HG03442 (cell line): ENCODE results near the gene KLF15.

ENCODE experiments used
- ATAC-seq: cut with Tn5 transposase; IDR thresholded peaks from one replicate; pipeline ENCODE4 v1.9.1; 2021; ENCODE audit warnings: mild to moderate bottlenecking, moderate library complexity; ENCODE audit not compliant: unreplicated experiment

The KLF15 gene

DNA sequence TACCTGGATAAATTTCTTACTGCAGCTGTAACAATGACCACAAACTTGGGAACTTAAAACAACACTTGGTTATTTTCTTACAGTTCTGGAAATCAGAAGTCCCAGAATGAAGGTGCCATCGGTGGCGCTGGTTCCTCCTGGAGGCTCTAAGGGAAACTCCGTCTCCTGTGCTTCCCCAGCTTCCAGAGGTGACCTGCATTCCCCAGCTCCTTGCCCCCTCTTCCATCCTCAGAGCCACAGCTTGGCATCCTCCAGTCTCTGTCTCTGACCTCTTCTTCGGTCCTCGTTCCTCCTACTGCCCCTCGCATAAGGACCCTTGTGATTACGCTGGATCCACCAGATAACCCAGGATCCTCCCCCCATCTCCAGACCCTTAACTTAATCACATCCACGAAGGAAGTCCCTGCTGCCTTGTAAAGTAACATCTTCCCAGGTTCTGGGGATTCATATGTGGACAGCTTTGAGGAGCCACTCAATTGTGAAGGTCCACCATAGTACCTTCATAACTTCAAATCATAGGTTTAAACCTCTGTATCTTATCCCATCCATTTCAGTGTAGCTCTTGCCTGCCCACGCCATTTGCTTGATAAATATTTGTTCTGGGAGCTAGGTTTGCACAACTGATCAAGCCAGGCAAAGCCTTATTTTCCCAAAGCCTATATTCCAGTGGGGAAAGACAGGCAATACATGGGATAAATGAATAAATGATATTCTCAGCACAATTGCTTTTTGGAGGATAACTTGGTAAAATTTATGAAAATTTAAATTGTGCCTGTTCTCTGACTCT lies 34.8 kb downstream of the KLF15 start:
- ATAC-seq = no peak

DNA sequence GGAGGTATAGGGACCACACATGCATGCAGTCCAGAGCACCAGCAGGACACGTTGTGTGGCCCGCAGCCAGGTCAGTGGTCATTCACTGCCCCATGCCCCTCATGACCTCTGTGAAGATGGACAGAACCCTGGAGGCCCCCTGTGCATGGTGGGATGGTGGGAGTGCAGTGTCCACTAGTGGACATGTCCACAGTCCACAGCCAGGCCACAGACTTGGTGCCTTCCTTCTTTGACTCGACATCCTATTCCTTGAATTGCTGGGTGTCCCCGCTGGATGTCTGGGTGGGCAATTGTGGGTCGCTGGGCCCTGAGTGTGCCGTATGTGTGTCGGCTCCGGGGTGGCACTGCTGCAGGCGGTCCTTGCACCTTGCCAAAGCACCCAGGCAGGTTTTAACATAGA lies 35.7 kb downstream of the KLF15 start:
- no peak for ATAC-seq

DNA sequence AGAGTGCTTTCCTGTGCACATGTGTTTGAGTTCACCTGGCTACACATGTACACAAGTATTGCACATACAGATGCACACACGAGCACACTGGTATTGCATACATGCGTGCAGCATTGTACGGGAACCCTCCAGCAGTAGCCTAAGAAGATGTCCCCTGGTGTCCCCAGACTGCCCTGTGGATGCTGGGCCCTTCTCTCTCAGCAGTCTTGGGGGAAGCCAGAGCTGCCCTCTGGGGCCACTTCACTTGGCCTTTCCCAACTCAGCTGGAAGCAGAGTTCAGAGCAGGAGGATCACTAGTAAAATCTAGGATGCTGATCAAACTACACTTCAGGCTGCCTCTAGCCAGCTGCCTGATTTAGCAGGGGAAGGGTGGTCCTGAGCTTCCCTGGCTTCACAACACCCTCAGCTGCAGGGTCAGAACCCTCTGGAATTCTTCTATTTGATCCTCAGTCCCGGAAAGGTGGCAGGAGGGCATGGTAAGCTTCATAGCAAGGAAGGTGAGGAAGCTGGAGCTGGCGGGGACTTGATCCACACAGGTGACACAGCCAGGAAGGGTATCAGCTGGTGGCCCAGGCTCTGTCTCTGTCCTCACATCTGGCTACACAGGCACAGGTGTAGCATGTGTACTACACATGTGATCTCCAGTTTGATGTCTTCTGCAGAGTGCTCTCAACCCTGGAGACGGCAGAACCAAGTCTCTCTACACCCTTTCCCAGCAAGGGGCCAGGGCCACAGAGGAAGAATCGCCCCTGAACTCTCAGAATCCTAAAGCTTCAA lies 36.5 kb downstream of the KLF15 start:
- ATAC-seq = no peak

DNA sequence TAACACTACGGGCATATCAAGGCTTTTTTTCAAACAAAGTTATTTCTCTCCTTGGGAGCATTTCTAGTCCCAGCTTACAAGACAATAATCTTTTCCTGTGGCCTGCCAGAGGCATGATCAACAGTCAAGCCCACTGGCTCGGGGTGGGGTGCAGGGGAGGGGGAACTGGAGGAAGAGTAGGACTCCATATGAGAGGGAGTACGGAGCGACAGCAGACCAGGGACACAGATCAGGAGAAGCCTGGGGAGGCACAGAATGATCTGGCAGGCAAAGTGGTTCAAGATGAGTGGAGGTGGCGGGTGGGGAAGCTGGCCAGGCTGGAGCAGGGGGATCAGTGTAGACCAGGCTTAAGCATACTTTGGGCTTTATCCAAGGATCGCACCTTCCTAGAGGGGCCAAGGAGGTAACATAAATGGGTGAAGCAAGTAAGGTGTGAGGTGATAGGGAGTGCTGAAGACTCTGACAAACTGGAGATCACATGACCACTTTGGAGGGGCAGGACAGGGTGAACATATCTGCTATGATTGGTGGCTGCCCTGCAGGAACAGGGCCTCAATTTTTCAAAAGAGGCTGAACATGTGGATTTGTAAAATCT lies 37.4 kb downstream of the KLF15 start:
- ATAC-seq = no peak

DNA sequence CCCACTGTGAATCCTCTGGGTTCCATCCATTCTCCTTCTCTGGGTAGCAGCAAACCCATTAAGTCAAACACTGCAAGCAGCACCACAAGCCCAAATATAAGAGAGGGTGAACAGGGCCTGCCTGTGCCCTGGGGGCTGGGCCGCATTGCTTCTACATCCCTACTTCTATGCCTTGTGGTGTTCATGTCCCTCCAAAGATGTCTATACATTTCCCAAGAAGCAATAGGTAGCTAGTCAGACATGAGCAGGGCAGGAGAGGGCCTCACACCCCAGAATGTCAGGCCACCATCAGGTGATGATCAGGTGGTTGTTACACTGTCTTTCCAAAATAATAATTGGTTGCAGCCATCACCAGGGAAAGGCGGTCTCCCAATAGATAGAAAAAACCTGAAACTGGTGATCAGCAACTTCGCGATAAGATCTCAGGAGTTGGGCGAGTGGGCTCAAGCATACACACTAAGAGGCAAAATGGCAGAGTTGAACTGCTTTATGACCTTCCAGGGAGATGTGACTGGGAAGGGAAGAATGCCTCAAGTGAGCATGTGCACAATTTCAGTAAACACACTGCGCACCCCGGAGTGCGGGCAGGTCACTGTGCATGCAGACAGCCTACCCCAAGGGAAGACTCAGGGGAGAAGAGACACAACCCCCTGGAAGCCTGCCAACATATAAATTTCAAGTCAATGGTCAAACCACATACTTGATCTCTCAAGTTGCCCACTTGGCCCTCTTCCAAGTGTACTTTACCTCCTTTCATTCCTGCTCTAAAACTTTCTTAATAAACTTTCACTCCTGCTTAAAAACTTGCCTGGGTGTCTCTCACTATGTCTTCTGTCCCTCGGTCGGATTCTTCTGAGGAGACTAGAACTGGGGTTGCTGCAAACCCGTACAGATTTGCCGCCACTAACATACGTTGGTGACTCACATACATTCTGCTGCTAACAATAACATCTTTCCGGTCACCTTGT lies 39.9 kb downstream of the KLF15 start:
- ATAC-seq = no peak

DNA sequence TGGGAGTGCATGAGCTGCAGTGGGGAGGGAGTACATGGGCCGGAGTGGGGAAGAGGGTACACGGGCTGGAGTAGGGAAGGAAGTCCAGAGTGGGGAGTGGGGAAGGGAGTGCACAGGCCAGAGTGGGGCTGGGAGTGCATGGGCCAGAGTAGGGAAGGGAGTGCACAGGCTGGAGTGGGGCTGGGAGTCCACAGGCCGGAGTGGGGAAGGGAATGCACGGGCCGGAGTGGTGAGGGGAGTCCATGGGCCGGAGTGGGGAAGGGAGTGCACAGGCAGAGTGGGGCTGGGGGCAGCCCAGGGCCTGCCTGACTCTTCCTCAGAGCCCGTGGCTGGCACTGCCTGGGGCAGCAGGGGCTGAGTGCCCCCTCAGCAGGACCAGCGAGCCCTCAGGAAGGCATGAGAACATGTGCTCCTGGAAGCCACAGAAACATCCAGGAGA lies 40.7 kb downstream of the KLF15 start:
- ATAC-seq = no peak

DNA sequence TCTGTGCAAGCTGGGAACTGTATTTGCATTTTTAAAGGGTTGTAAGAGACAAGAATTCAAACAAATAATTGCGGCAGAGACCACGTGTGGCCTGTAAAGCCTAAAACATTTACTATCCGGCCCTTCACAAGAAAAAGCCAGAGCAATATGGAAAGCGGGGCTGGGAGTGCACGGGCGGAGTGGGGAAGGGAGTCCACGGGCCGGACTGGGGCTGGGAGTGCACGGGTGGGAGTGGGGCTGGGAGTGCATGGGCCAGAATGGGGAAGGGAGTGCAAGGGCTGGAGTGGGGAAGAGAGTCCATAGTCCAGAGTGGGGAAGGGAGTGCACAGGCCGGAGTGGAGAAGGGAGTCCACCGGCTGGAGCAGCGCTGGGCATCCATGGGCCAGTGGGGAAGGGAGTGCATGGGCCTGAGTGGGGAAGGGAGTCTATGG lies 41.2 kb downstream of the KLF15 start:
- no peak for ATAC-seq

DNA sequence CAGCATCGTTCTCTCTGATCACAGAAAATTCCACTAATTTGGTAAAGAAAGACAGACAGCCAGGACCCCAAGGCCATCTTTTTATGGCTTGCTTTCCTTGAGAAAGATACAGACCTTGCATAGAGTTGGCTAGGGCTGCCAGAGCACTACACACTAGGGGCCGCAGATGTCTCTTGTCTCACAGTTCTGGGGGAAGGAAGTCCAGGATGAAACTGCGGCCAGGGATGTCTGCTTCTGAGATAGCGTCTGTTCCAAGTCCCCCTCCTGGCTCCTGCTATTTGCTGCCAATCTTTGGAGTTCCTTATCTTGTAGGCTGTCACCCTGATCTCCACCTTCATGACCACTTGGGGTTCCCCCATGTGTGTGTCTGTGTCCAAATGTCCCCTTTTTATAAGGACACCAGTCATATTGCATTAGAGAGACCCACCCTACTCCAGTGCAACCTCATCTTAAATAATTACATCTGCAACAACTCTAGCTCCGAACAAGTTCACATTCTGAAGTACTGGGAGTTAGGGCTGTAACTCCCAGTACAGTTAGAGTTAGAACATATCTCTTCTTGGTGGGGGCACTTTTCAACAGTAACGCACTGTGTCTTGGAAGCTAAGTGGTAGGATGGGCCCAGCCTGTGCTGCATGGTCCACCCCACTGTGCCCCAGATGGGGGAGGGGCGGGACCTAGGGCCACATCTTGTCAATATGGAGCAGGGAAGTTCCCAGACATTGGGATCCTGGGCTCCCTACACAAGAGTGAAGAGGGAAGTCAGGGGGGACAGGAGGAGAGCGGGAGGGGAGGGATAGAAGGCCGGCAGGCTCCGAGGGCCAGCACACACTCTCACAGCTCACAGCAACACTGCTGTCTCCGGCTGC lies 42.2 kb downstream of the KLF15 start:
- ATAC-seq = no peak

DNA sequence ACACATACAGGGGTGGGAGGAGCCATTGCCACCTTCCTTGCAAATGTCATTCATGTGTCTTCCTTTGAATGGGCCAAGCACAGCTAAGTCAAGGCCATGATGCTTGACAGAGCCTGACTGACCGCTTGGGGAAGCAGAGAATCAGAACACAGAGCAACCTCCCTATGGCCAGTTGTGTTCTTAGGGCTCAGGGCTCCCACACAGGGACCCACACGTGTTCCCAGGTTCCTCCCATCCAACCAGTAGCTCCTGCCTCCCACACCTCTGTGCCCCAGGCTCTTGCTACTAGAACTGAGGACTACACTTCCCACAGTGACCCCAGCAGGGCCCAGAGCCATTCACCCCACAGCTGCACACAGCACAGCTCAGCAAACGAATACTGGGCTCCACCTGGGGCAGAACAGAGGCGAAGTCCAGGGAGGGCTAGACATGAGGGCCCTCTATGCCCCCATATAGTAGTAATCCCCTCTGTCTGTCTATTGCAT lies 42.9 kb downstream of the KLF15 start:
- no peak for ATAC-seq

DNA sequence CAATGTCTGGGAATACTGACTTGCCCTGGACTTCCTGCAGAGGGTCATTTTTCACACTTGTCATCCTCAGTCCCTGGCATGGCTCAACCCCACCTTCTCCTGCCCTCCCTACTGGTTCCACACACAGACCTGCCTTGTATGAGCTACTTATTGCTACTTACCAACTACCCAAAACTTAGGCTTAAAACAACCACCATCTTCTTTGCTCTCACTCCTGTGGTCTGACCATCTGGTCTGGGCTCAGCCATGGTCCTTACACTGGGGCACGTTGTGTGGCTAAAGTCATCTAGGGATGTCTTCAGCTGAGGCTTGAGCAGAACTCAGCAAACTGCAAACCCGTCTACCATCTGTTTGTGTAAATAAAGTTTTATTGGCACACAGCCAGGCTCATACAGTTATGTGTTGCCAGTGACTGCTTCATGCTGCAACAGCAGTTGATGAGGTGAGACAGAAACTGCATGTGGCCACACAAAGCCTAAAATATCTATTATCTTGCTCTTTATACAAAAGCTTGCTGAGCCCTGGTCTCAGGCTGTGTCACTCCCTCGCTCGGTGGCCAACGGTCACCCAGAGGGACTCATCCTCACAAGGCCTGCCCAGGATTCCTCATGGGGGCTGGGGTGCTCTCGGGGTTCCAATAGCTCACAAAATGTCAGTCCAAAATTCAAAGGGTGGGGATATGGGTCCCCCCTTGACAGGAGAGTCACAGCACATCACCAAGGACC lies 43.5 kb downstream of the KLF15 start:
- ATAC-seq = no peak

DNA sequence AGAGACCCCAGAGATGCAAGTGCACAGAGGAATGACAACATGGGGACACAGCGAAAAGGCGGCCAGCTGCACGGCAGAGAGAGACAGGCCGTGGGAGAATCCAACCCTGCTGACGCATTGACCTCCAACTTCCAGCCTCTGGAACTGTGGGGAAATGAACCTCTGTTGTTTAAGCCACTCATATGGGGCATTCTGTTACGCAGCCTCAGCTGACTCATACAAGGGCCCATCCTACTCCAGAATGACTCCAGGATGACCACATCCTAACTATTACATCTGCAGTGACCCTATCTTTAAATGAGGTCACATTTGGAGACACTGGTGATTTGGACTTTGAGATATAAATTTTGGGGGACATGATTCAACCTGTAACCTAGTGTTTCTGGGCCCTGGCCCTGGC lies 44.0 kb downstream of the KLF15 start:
- no peak for ATAC-seq

DNA sequence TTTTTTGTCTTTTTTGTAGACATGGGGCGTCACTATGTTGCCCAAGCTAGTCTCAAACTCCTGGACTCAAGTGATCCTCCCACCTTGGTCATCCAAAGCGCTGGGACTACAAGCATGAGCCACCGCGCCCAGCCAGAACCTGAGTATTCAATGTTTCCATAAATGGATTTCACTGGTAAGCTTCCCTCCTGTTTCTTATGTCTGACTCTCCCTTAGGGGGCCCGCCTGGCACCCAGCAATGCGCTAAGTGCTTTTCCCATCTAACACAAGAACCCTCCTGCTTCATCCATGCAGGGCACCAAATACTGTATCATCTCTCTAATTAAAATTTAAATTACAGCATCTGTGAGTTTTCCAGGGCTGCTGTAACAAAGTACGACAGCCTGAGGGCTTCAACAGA lies 44.9 kb downstream of the KLF15 start:
- ATAC-seq = no peak

DNA sequence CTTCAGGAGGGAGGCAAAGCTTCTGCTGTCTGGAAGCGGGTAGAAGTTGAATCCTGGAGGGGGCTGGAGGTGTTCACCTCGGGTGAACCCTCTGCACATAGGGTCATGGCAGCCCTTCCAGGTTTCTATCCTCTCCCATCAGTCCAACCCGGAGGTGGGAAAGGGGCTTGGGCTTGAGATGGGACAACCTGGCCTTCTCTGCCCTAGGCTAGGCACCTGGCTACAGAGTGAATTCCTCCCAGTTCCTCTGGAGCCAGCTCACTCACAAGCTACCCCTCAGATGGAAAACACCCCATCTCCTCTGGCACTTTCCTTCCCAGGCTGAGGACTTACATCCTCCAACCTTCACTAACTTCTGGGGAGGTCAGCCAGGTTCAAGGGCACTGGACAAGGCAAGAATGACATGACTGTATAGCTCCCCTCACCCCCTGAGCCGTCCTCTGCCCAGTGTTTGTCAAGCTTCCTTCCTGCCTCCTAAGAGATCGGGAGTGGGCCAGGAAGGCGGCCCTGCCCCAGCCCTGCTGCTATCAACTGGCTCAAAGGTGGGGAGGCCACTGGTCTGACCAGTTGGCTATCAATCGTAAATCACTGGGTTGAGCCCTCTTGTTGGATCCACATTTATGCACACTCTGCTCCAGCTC lies 45.8 kb downstream of the KLF15 start:
- no peak for ATAC-seq

DNA sequence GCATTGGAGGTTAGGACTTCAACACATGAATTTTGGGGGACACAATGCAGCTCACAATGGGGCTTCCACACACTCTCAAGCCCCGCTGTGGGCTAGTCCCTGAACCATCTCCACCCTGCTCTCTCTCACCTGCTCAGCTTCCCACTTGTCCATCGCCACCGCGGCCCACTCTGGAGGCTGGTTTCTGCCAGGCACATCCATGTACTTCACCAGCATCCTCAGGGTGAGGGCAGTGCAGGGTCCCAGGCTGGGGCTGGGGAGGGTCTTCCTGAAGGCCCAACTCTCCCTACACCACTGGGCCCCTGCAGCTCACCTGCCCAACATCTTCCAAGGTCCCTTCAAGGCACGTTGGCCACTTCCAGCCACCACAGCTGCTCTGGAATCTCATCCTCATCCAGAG lies 46.4 kb downstream of the KLF15 start:
- ATAC-seq = no peak

DNA sequence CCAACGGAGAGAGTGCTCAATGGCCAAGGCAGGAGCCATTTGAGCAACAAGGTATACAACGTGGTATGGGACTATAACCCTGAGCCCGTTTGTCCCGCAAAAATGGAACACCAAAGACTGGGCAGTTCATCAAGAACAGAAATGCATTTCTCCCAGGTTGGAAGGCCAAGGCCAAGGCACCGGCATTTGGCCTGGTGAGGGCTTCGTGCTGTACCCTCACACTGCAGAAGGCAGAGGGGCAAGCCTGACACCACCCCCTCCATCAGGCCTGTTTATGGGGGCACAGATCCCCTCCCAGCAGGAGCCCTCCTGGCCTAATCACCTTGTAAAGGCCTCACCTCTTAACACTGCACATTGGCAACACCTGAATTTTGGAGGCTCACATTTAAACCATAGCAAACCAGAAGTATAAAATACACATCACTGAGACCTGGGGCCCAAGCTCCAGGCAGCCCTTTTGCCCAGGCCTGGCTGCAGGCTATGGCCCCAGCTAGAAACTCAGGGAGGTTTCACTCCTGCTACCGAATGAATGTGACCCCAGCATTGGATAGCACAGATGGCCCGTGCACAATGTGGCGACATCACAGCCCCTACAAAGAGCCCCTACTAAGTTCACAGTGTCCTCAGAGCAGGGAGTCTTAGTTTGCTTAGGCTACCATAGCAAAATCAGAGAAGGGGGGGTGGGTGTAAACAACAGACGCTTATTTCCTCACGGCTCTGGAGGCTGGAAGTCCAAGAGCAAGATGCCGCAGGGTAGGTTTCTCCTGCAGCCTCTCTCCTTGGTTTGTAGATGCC lies 47.1 kb downstream of the KLF15 start:
- ATAC-seq = no peak

DNA sequence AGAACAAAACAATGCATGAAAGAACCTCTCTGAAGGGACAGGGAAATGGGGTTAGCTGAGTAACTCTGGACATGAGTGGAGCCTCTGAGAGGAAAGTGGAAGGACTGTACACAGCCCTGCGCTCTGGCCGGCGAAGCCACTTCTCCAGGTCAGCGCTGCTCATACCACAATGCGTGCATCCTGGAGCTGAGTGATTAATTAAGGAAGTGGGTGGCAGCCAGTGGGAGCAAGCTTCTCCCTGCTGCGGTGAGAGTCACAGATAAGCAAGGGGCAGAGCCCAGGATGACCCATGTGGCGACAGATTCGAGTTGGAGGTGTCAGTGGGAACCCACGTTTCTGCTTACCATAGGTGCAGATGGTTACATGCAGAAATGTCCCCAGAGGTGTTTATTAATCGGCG lies 48.0 kb downstream of the KLF15 start:
- ATAC-seq = no peak

DNA sequence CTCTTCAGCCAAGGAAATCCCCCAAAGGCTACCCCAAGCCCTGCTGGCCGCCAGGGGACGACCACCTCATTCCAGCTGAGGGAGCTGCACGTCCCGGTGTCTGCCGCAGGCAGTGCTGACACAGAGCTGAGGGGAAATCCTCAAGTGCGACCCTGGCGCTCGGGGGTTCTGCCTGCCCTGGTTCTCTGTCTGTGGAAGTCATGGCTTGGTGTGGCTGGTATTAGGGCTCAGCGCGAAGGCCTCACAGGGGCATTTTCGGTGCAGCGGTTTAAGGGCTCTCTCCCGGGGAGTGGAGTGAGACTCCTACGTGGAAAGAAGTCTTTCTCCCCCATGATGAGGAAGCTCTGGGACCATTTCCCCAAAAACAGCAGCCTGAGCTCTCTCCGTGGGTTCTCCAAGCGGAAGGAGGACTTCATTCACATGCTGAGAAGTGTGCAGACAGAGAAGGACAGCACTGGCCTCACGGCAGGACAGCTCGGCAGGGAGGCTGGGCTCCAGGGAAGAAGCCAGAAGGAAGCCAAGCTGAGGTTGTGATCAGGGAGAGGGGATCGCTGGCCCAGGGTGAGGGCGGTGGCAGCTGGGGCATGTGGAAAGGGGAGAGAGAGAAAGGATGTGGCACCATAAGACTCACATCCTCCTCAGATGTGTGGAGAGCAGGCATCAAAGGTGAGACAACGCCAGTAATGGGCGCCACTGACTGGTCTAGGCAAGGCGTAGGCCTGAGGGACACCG lies 48.6 kb downstream of the KLF15 start:
- ATAC-seq = no peak
